SK-N-MC (cell line): ENCODE data around the gene FKBP14.
A peak's percentile ranks its signal among the peaks of the same experiment; 100 is the strongest.

Experiments used
- DNase-seq: peaks from one replicate; pipeline ENCODE4 v3.0.0-alpha.2; 2011; ENCODE audit warnings: low read depth, low spot score
- H3K27ac ChIP-seq: fragments of 200-600 bp; sonication (generic); 2 replicates; pipeline ENCODE4 v1.5.1; 2016; ENCODE audit warnings: mixed run types
- H3K36me3 ChIP-seq: fragments of 200-600 bp; sonication (generic); 2 replicates; pipeline ENCODE4 v1.6.1; 2017; ENCODE audit warnings: antibody characterized with exemption, low read length, mixed read lengths; ENCODE audit not compliant: insufficient read depth
- H3K4me3 ChIP-seq: fragments of 200-600 bp; sonication (generic); 2 replicates; pipeline ENCODE4 v1.5.1; 2016
- H3K9ac ChIP-seq: fragments of 200-600 bp; sonication (generic); 2 replicates; pipeline ENCODE4 v1.8.0; 2017; ENCODE audit warnings: mixed run types, mixed read lengths; ENCODE audit not compliant: insufficient read length
- H3K9me3 ChIP-seq: fragments of 200-600 bp; sonication (generic); 2 replicates; pipeline ENCODE4 v1.6.1; 2017; ENCODE audit warnings: low read depth, mild to moderate bottlenecking, antibody characterized with exemption, low read length, moderate library complexity, mixed read lengths
- EZH2 ChIP-seq: fragments of 200-600 bp; sonication (generic); IDR thresholded peaks from one replicate; pipeline ENCODE4 v1.6.1; 2017; ENCODE audit warnings: antibody characterized with exemption
- FOXP2 ChIP-seq: optimal IDR thresholded peaks from 2 replicates; pipeline ENCODE3; 2011; ENCODE audit warnings: mild to moderate bottlenecking, moderate library complexity; ENCODE audit not compliant: insufficient read depth; ENCODE audit errors: extremely low read length, control extremely low read depth
- POLR2AphosphoS5 ChIP-seq: IDR thresholded peaks from 2 replicates; pipeline ENCODE4 v1.6.1; 2012; ENCODE audit warnings: mild to moderate bottlenecking, low read depth, low read length, borderline replicate concordance

The FKBP14 gene

DNA sequence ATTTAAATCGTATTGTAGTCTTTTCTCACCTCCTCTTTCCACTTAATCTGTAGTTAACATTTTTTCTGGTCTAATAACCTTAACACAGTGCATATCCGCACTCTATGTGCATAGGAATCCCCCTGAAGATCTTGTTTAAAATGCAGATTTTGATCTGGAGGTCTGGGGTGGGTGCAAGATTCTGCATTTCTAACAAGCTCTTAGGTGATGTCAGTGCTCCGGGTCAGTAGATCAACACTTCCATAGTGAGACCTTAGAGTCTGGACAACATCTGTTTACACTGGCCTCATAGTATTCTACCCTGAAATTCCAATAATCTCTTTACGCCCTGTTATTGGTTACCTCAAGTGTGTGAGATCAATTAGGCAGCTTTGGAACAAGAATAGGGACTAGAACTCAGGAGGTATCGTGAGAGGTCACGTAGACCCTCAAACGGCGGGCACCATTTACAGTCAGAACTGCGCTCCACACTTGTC is 1.3 kb upstream of the FKBP14 start:
- no peaks in the 10 kb centered on the region for H3K9me3 ChIP-seq
- H3K9ac ChIP-seq, result peak overlapping the region; percentile 49
- DNase-seq, result peak; percentile 34
- H3K36me3 ChIP-seq, result no peaks in the 10 kb centered on the region
- TF ChIP-seq FOXP2 (no peak), POLR2AphosphoS5 (no peak; the same call in 1 of the 2 replicates), EZH2 (no peak)
- H3K4me3 ChIP-seq, result peak overlapping the region; percentile 95
- peak overlapping the region; percentile 83 for H3K27ac ChIP-seq

DNA sequence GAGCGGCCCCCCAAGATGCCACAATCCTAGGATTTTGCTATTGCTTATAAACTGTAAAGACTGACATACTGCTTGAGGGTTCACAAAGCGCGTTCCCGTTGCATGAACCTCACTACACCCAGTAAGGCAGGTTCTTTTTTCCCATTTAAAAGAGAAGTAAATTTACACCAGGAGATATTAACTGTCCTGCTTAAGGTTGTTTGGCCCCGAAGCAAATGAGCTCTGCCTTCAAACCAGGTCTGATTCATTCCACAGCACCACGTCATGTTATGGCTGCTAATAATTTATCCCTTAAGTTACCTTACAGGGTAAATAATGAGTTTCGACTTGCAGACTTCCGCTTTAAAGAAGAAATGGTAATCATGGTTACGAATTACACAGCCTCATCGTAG is 559 bp upstream of the FKBP14 start:
- peak overlapping the region; percentile 95 for H3K4me3 ChIP-seq
- H3K36me3 ChIP-seq, result no peaks in the 10 kb centered on the region
- peak overlapping the region; percentile 49 for H3K9ac ChIP-seq
- TF ChIP-seq FOXP2 (no peak), EZH2 (no peak), POLR2AphosphoS5 (no peak)
- peak overlapping the region; percentile 83 for H3K27ac ChIP-seq
- peak; percentile 58 for DNase-seq
- H3K9me3 ChIP-seq, result no peaks in the 10 kb centered on the region

DNA sequence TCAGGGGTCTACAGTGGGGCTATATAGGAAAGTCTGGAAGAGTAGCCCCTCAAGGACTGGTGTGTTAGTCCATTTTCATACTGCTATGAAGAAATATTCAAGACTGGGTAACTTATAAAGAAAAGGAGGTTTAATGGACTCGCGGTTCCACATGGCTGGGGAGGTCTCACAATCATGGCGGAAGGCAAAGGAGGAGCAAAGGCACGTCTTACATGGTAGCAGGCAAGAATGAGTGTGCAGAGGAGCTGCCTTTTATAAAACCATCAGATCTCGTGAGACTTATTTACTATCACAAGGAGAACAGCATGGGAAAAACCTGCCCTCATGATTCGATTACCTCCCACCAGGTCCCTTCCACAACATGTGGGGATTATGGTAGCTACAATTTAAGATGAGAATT is 3.0 kb downstream of the FKBP14 start:
- DNase-seq, result no peak
- Histone ChIP-seq H3K4me3 (no peak overlapping the region), H3K36me3 (peaks cover 4% of the 10 kb centered on the region; the same call in 1 of the 2 replicates), H3K9me3 (no peaks in the 10 kb centered on the region), H3K27ac (no peak overlapping the region), H3K9ac (no peak overlapping the region)
- no peak for TF ChIP-seq POLR2AphosphoS5
- no peak for TF ChIP-seq EZH2
- TF ChIP-seq FOXP2, result no peak

DNA sequence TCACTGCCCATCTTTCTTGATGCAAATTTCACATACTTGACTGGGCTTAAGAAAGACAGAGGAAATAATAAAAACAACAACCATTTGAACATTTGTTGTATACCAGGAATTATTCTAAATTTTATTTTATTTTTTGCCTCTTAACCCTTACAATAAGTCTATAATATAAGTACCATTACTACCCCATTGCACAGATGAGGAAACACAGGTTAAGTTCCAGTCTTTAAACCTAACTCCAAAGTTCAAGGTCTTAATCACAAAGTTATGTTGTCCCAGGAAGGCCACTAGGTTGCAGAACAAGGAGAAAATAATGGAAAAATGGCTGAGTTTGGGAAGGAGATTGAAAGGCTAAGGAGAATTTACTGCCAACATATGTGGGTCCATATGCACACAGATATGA is 3.5 kb downstream of the FKBP14 start:
- no peak overlapping the region for H3K9ac ChIP-seq
- peaks cover 9% of the 10 kb centered on the region; the same call in 1 of the 2 replicates for H3K36me3 ChIP-seq
- no peak overlapping the region for H3K27ac ChIP-seq
- no peak for TF ChIP-seq FOXP2
- H3K9me3 ChIP-seq, result no peaks in the 10 kb centered on the region
- H3K4me3 ChIP-seq, result no peak overlapping the region
- DNase-seq, result no peak

DNA sequence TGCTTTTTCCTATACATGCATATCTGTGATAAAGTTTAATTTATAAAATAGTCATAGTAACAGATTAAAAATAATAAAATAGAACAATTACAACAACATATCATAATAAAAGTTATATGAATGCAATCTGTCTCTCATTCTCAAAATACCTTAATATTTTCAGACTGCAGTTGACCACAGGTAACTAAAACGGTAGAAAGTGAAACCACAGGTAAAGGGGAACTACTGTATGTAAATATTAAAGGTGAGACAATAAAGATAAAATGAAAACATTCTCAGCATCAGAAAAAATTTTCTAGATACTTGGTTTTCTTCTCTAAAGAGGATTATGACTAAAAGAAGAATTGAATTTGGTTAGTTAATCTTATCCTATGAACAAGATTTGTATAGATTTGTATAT is 6.0 kb downstream of the FKBP14 start:
- Histone ChIP-seq H3K36me3 (peaks cover 18% of the 10 kb centered on the region; the same call in 1 of the 2 replicates), H3K4me3 (no peak overlapping the region), H3K27ac (no peak overlapping the region), H3K9ac (no peak overlapping the region), H3K9me3 (no peaks in the 10 kb centered on the region)
- no peak for DNase-seq
- TF ChIP-seq POLR2AphosphoS5, result no peak
- no peak for TF ChIP-seq FOXP2
- TF ChIP-seq EZH2, result no peak

DNA sequence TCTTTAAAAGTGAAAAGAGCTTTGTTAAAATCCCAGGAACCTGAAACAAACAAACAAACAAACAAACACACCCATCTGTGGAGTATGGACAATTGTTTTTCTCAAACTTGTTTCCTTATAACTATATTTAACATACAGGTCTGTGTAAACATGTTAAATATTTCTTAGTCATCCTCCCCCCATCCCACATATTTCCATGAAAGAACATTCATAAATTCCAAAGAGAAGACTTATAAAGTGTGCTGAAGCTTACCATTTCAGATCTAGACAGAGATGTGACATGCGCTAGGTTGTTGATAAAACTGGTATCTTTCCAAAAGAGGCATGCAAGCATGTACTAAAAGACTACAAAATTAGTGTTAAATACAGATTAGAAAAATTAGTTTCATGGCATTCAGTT is 6.5 kb downstream of the FKBP14 start:
- TF ChIP-seq FOXP2, result no peak
- TF ChIP-seq POLR2AphosphoS5, result no peak
- TF ChIP-seq EZH2, result no peak
- no peak overlapping the region for H3K4me3 ChIP-seq
- no peaks in the 10 kb centered on the region for H3K9me3 ChIP-seq
- DNase-seq, result no peak
- H3K9ac ChIP-seq, result no peak overlapping the region
- H3K36me3 ChIP-seq, result peaks cover 18% of the 10 kb centered on the region; the same call in 1 of the 2 replicates
- H3K27ac ChIP-seq, result no peak overlapping the region

DNA sequence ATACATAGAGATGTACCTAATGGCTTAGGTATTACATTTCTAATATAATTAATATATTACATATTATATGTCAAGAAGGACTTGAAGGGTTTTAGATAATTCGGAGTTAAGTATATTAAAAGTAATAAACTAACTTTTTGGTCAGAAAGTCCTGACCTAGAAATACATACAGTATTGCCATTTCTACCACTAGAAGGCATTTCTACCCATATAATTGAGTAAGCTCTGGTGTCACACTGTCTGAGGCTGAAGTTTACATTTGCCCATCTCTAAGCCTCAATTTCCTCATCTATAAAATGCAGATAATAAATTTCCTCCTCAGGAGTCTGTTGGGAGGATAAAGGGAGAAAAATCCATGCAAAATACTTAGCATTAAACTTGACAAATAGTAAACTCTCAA is 7.1 kb downstream of the FKBP14 start:
- no peak for DNase-seq
- Histone ChIP-seq H3K27ac (no peak overlapping the region), H3K9ac (no peak overlapping the region), H3K4me3 (no peak overlapping the region), H3K9me3 (no peaks in the 10 kb centered on the region), H3K36me3 (peaks cover 18% of the 10 kb centered on the region; the same call in 1 of the 2 replicates)
- no peak for TF ChIP-seq EZH2
- no peak for TF ChIP-seq FOXP2
- TF ChIP-seq POLR2AphosphoS5, result no peak

DNA sequence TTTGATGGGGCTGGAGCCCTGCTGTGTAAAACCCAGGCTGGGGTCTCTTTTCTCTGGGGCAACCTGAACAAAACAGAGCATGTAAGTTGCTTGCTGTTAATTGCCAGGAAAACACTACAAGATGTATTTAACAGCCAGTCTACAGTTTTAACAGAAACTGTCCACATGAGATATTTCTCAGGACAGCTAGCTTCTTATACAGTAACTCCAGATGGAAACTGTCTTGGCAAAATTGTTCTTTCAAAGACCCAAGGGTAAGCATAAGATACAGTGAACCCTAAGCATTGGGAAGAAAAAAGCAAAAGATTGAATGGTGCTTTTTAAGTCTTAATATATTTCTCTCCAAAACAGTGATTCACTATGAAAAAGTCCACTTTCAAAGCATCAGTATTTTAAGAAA is 8.1 kb downstream of the FKBP14 start:
- TF ChIP-seq EZH2 (no peak), FOXP2 (no peak), POLR2AphosphoS5 (no peak)
- Histone ChIP-seq H3K36me3 (peaks cover 27% of the 10 kb centered on the region), H3K27ac (no peak overlapping the region), H3K4me3 (no peak overlapping the region), H3K9me3 (no peaks in the 10 kb centered on the region), H3K9ac (no peak overlapping the region)
- no peak for DNase-seq

DNA sequence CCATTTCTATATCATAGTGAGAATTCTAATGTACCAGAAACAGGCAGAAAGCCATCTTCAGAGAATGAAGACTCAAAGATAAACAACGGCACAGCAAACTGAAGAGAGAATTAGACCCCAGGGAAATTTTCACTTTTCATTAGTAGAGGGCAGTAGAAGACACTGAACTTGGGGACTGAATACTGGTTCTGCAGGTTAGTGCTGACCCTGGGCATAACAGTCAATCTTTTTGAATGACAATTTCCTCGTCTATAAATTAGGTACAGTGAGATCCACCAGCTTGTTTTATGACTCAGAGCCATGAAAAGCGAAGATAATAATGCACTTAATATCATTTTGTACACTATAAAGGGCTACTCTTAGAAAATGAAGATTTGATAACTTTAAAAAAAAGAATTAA is 13.7 kb downstream of the FKBP14 start:
- Histone ChIP-seq H3K27ac (no peak overlapping the region), H3K9ac (no peak overlapping the region), H3K36me3 (peaks cover 17% of the 10 kb centered on the region), H3K9me3 (no peaks in the 10 kb centered on the region), H3K4me3 (no peak overlapping the region)
- TF ChIP-seq POLR2AphosphoS5, result no peak
- TF ChIP-seq EZH2, result no peak
- TF ChIP-seq FOXP2, result no peak
- DNase-seq, result no peak
